Loucy (cell line): Measurements from ENCODE around the gene TNNI3K.

ENCODE experiments used
- H2AFZ ChIP-seq: fragments of 200-600 bp; sonication (generic); 2 replicates; pipeline ENCODE4 v1.6.0; 2016; ENCODE audit warnings: antibody characterized with exemption, mild to moderate bottlenecking, low read length, moderate library complexity
- H3F3A ChIP-seq: fragments of 200-600 bp; 2 replicates; pipeline ENCODE4 v1.6.0; 2016; ENCODE audit warnings: antibody characterized with exemption, low read depth, mild to moderate bottlenecking
- H3K27me3 ChIP-seq: fragments of 200-600 bp; sonication (generic); 2 replicates; pipeline ENCODE4 v1.6.1; 2014; ENCODE audit warnings: low read length, mild to moderate bottlenecking; ENCODE audit not compliant: insufficient read depth, poor library complexity, severe bottlenecking
- H3K36me3 ChIP-seq: fragments of 200-600 bp; sonication (generic); 2 replicates; pipeline ENCODE4 v1.6.1; 2016; ENCODE audit warnings: low read length; ENCODE audit not compliant: insufficient read depth
- H3K4me1 ChIP-seq: fragments of 200-600 bp; sonication (generic); 2 replicates; pipeline ENCODE4 v1.5.1; 2014; ENCODE audit warnings: low read length, mild to moderate bottlenecking; ENCODE audit not compliant: insufficient read depth, poor library complexity, severe bottlenecking
- H3K4me2 ChIP-seq: fragments of 200-600 bp; sonication (generic); 2 replicates; pipeline ENCODE4 v1.6.0; 2014; ENCODE audit warnings: antibody characterized with exemption, low read length, low read depth, mild to moderate bottlenecking; ENCODE audit not compliant: poor library complexity, severe bottlenecking
- H3K4me3 ChIP-seq: fragments of 200-600 bp; sonication (generic); 2 replicates; pipeline ENCODE4 v1.5.1; 2014; ENCODE audit warnings: low read length, mild to moderate bottlenecking, mixed read lengths; ENCODE audit not compliant: poor library complexity, severe bottlenecking
- H3K79me2 ChIP-seq: fragments of 200-600 bp; sonication (generic); 2 replicates; pipeline ENCODE4 v1.6.1; 2014; ENCODE audit warnings: low read length; ENCODE audit not compliant: insufficient read depth
- H3K9ac ChIP-seq: fragments of 200-600 bp; sonication (generic); 2 replicates; pipeline ENCODE4 v1.6.0; 2014; ENCODE audit warnings: mild to moderate bottlenecking, low read depth, low read length, moderate library complexity; ENCODE audit not compliant: poor library complexity, severe bottlenecking
- H3K9me2 ChIP-seq: fragments of 200-600 bp; sonication (generic); replicated peaks from 2 replicates; pipeline ENCODE4 v1.6.1; 2016; ENCODE audit warnings: low read depth, low read length, mixed read lengths
- H3K9me3 ChIP-seq: fragments of 200-600 bp; sonication (generic); 2 replicates; pipeline ENCODE4 v1.6.1; 2014; ENCODE audit warnings: mild to moderate bottlenecking, antibody characterized with exemption, low read length, low read depth; ENCODE audit not compliant: insufficient read depth
- H4K20me1 ChIP-seq: fragments of 200-600 bp; sonication (generic); 2 replicates; pipeline ENCODE4 v1.6.0; 2014; ENCODE audit warnings: antibody characterized with exemption, low read length, mild to moderate bottlenecking; ENCODE audit not compliant: insufficient read depth, poor library complexity, severe bottlenecking
- CTCF ChIP-seq: fragments of 200-600 bp; sonication (generic); conservative IDR thresholded peaks from 2 replicates; pipeline ENCODE4 v1.5.1; 2014; ENCODE audit warnings: mild to moderate bottlenecking, antibody characterized with exemption, low read length
- EZH2phosphoT487 ChIP-seq: fragments of 200-600 bp; IDR thresholded peaks from 2 replicates; pipeline ENCODE4 v1.6.1; 2018; ENCODE audit warnings: antibody characterized with exemption, mild to moderate bottlenecking, moderate library complexity, borderline replicate concordance

TNNI3K gene

DNA sequence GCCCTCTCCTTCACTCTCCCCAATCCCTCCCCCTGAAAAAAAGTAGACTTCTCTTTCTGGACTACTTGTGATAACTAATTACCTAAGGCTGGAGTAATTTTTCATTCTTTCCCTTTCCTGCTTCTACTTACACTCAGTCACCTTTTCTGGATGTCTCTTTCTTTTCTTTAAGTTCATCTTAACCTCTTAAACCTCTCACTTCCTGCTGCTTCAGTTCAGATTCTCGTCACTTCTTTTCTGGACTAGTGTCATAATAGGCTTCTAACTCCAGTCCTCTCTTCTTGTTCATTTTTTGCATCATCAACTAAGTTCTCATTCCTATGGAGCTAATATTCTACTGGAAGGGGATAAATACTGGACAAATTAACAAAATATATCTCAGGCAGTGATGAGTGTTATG lies 201.8 kb downstream of the TNNI3K start:
- Histone ChIP-seq H3F3A (no peaks in the 10 kb centered on the region), H2AFZ (no peak overlapping the region), H3K4me1 (no peaks in the 10 kb centered on the region), H4K20me1 (no peaks in the 10 kb centered on the region), H3K9me3 (no peaks in the 10 kb centered on the region), H3K27me3 (no peaks in the 10 kb centered on the region), H3K9me2 (no peaks in the 10 kb centered on the region), H3K4me3 (no peak overlapping the region), H3K79me2 (no peaks in the 10 kb centered on the region), H3K9ac (no peak overlapping the region), H3K4me2 (no peak overlapping the region), H3K36me3 (no peaks in the 10 kb centered on the region)
- no peak for TF ChIP-seq EZH2phosphoT487
- TF ChIP-seq CTCF: no peak

DNA sequence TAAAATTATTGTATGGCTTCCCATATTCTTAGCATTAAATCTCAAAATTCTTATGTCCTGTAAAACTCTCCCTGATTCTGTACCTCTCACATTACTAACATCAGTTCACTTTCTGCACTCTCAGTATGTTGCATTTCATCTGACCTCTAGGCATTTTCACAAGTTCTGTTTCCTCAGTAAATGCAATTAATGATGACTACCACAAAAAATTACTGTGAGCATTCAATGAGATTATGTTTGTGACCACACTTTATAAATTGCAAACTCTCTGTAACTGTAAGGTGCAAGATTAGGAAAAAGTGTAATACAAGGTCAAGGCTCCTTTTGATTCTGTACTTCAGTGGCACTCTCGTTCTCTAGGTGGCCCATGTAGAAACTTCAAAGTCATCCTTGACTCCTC lies 216.8 kb downstream of the TNNI3K start:
- no peak overlapping the region for H3K9ac ChIP-seq
- H3K36me3 ChIP-seq: no peaks in the 10 kb centered on the region
- no peaks in the 10 kb centered on the region for H3K79me2 ChIP-seq
- H3K9me3 ChIP-seq: no peaks in the 10 kb centered on the region
- H3K27me3 ChIP-seq: no peaks in the 10 kb centered on the region
- no peaks in the 10 kb centered on the region for H4K20me1 ChIP-seq
- H3K9me2 ChIP-seq: no peaks in the 10 kb centered on the region
- no peak for TF ChIP-seq CTCF
- TF ChIP-seq EZH2phosphoT487: no peak
- H3F3A ChIP-seq: no peaks in the 10 kb centered on the region
- no peaks in the 10 kb centered on the region for H3K4me1 ChIP-seq
- H2AFZ ChIP-seq: no peak overlapping the region
- H3K4me2 ChIP-seq: no peak overlapping the region
- no peak overlapping the region for H3K4me3 ChIP-seq

GRCh38 chr1:74453277-74453676 lies 218.1 kb downstream of the TNNI3K start:
- Histone ChIP-seq H3K79me2 (no peaks in the 10 kb centered on the region), H3K4me3 (no peak overlapping the region), H3K4me2 (no peak overlapping the region), H3K9me3 (no peaks in the 10 kb centered on the region), H3F3A (no peaks in the 10 kb centered on the region), H2AFZ (no peak overlapping the region), H3K36me3 (no peaks in the 10 kb centered on the region), H3K4me1 (no peaks in the 10 kb centered on the region), H3K9ac (no peak overlapping the region), H3K9me2 (no peaks in the 10 kb centered on the region), H4K20me1 (no peaks in the 10 kb centered on the region), H3K27me3 (no peaks in the 10 kb centered on the region)
- TF ChIP-seq EZH2phosphoT487 (no peak), CTCF (no peak)
